ENCODE results near the gene NPLOC4. TPM values are rescaled to one million over a fixed set of nuclear protein-coding genes. Genes with fewer than 3 reads are reported as not detected.
A peak's percentile ranks its signal among the peaks of the same experiment; 100 is the strongest.

The NPLOC4 gene
- total and polyA plus RNA-seq, 2 donors (not counting 1 experiment from before 2014, with no cell fraction given) = 51.0 to 62.5 TPM

- peak overlapping the region; percentile 53 for H3K4me2 ChIP-seq (ENCODE audit: extremely low read depth, insufficient read depth, low read length)
- H3K9me3 ChIP-seq (ENCODE audit: control insufficient read depth, insufficient read depth, low read depth, low read length) = no peaks in the 10 kb centered on the region
- peak overlapping the region; percentile 40 to 82 (median 54) for H3K4me3 ChIP-seq (replicated peaks in 1 of 4; ENCODE audit: control extremely low read depth in 1 of 4, insufficient read depth in 1 of 4, low read depth in 3 of 4, low read length in 4 of 4)
- peak; percentile 72 to 77 for DNase-seq (ENCODE audit: low read depth in 2 of 2)
- H4K20me1 ChIP-seq (ENCODE audit: control insufficient read depth, extremely low read depth, insufficient read depth, low read length) = peaks cover 3% of the 10 kb centered on the region
- H3K36me3 ChIP-seq (ENCODE audit: control insufficient read depth, insufficient read depth, low read length) = peaks cover 28% of the 10 kb centered on the region
- no peak overlapping the region for H2AFZ ChIP-seq (ENCODE audit: low read length)
- H3K9ac ChIP-seq (ENCODE audit: insufficient read depth, low read length) = peak overlapping the region; percentile 70
- peak overlapping the region; percentile 91 for H3K27ac ChIP-seq (ENCODE audit: insufficient read depth, low read length)
- peaks cover 15% of the 10 kb centered on the region for H3K4me1 ChIP-seq (ENCODE audit: control insufficient read depth, extremely low read depth, insufficient read depth, low read length)
- H3K79me2 ChIP-seq (ENCODE audit: control insufficient read depth, insufficient read depth, low read length) = peaks cover 65% of the 10 kb centered on the region
- TF ChIP-seq EZH2 (IDR thresholded peaks at IDR 0.05; ENCODE audit: low read length, missing control alignments) = no peak
- TF ChIP-seq, protein P1, sequence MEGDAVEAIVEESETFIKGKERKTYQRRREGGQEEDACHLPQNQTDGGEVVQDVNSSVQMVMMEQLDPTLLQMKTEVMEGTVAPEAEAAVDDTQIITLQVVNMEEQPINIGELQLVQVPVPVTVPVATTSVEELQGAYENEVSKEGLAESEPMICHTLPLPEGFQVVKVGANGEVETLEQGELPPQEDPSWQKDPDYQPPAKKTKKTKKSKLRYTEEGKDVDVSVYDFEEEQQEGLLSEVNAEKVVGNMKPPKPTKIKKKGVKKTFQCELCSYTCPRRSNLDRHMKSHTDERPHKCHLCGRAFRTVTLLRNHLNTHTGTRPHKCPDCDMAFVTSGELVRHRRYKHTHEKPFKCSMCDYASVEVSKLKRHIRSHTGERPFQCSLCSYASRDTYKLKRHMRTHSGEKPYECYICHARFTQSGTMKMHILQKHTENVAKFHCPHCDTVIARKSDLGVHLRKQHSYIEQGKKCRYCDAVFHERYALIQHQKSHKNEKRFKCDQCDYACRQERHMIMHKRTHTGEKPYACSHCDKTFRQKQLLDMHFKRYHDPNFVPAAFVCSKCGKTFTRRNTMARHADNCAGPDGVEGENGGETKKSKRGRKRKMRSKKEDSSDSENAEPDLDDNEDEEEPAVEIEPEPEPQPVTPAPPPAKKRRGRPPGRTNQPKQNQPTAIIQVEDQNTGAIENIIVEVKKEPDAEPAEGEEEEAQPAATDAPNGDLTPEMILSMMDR (conservative IDR thresholded peaks at IDR 0.05 in 1 of 2, IDR thresholded peaks at IDR 0.05 in 1 of 2; ENCODE audit: low read depth in 1 of 2, low read length in 2 of 2) = no peak
- no peaks in the 10 kb centered on the region for H3K27me3 ChIP-seq (ENCODE audit: control insufficient read depth, insufficient read depth, low read length)
Measured at GRCh38 chr17:81513753-81514488, 123.0 kb downstream of the NPLOC4 start.

DNA sequence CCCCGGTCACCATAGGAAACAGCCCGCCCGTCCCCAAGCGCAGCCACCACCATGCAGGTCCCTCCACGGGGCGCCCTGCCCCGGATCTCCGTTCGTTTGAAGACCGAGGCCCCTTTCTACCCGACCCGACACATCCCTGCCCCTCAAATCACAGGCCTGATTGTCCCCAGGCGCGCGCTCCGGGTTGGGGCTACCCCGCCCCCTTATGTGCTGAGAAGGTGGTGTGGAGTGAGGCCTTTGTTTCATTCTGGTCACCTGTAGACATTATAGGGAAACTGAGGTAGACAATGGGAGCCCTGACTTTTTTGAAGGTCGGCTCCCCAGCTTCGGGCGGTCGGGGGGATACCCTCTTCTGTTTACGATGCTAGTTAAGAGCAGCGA is 123.5 kb downstream of the NPLOC4 start:
- TF ChIP-seq, protein P1 (conservative IDR thresholded peaks at IDR 0.05 in 1 of 2, IDR thresholded peaks at IDR 0.05 in 1 of 2; ENCODE audit: low read depth in 1 of 2, low read length in 2 of 2) = no peak
- TF ChIP-seq EZH2 (IDR thresholded peaks at IDR 0.05; ENCODE audit: low read length, missing control alignments) = no peak
- peaks cover 30% of the 10 kb centered on the region for H3K36me3 ChIP-seq (ENCODE audit: control insufficient read depth, insufficient read depth, low read length)
- H4K20me1 ChIP-seq (ENCODE audit: control insufficient read depth, extremely low read depth, insufficient read depth, low read length) = peaks cover 6% of the 10 kb centered on the region

GRCh38 chr17:81512562-81513371 is 124.1 kb downstream of the NPLOC4 start, which contains the start of gene ACTG1:
Gene ACTG1, minus strand, starts transcription at chr17:81512799. Its CDS starts 445 bp downstream, at chr17:81512354.
- no peak for TF ChIP-seq EZH2 (IDR thresholded peaks at IDR 0.05; ENCODE audit: low read length, missing control alignments)
- TF ChIP-seq, protein P1 (conservative IDR thresholded peaks at IDR 0.05 in 1 of 2, IDR thresholded peaks at IDR 0.05 in 1 of 2; ENCODE audit: low read depth in 1 of 2, low read length in 2 of 2) = no peak
- no peaks in the 10 kb centered on the region for H3K27me3 ChIP-seq (ENCODE audit: control insufficient read depth, insufficient read depth, low read length)
- H3K79me2 ChIP-seq (ENCODE audit: control insufficient read depth, insufficient read depth, low read length) = peaks cover 63% of the 10 kb centered on the region
- H3K9me3 ChIP-seq (ENCODE audit: control insufficient read depth, insufficient read depth, low read depth, low read length) = no peaks in the 10 kb centered on the region
- peak; percentile 88 to 92 for DNase-seq (ENCODE audit: low read depth in 2 of 2)
- peaks cover 6% of the 10 kb centered on the region for H4K20me1 ChIP-seq (ENCODE audit: control insufficient read depth, extremely low read depth, insufficient read depth, low read length)
- H2AFZ ChIP-seq (ENCODE audit: low read length) = no peak within 1 kb of the TSS
- peak within 1 kb of the TSS; percentile 79 for H3K4me2 ChIP-seq (ENCODE audit: extremely low read depth, insufficient read depth, low read length)
- peak within 1 kb of the TSS; percentile 91 for H3K27ac ChIP-seq (ENCODE audit: insufficient read depth, low read length)
- H3K36me3 ChIP-seq (ENCODE audit: control insufficient read depth, insufficient read depth, low read length) = peaks cover 30% of the 10 kb centered on the region
- peak within 1 kb of the TSS; percentile 86 to 100 (median 94) for H3K4me3 ChIP-seq (replicated peaks in 1 of 4; ENCODE audit: control extremely low read depth in 1 of 4, insufficient read depth in 1 of 4, low read depth in 3 of 4, low read length in 4 of 4)
- H3K9ac ChIP-seq (ENCODE audit: insufficient read depth, low read length) = peak within 1 kb of the TSS; percentile 82
- H3K4me1 ChIP-seq (ENCODE audit: control insufficient read depth, extremely low read depth, insufficient read depth, low read length) = peaks cover 8% of the 10 kb centered on the region

More for the DNA sequence above, 123.5 kb downstream of the NPLOC4 start:
- peaks cover 13% of the 10 kb centered on the region for H3K4me1 ChIP-seq (ENCODE audit: control insufficient read depth, extremely low read depth, insufficient read depth, low read length)
- H3K4me3 ChIP-seq (replicated peaks in 1 of 4; ENCODE audit: control extremely low read depth in 1 of 4, insufficient read depth in 1 of 4, low read depth in 3 of 4, low read length in 4 of 4) = peak overlapping the region; percentile 12 to 82 (median 54)
- peaks cover 68% of the 10 kb centered on the region for H3K79me2 ChIP-seq (ENCODE audit: control insufficient read depth, insufficient read depth, low read length)
- peak overlapping the region; percentile 70 for H3K9ac ChIP-seq (ENCODE audit: insufficient read depth, low read length)
- H3K27me3 ChIP-seq (ENCODE audit: control insufficient read depth, insufficient read depth, low read length) = no peaks in the 10 kb centered on the region
- peak; percentile 59 to 62 for DNase-seq (ENCODE audit: low read depth in 2 of 2)
- peak overlapping the region; percentile 53 for H3K4me2 ChIP-seq (ENCODE audit: extremely low read depth, insufficient read depth, low read length)
- no peaks in the 10 kb centered on the region for H3K9me3 ChIP-seq (ENCODE audit: control insufficient read depth, insufficient read depth, low read depth, low read length)
- H3K27ac ChIP-seq (ENCODE audit: insufficient read depth, low read length) = peak overlapping the region; percentile 91
- H2AFZ ChIP-seq (ENCODE audit: low read length) = no peak overlapping the region

Data from fibroblast of lung (primary cell).